ENCODE data around the gene ATP6V0D1.

The ATP6V0D1 gene

GRCh38 chr16:67460961-67461360 lies 20.0 kb downstream of the ATP6V0D1 start:
- no peak for DNase-seq

GRCh38 chr16:67460168-67460567 lies 20.8 kb downstream of the ATP6V0D1 start:
- no peak for DNase-seq

- no peak for DNase-seq
These were observed 21.2 kb downstream of the ATP6V0D1 start for GRCh38 chr16:67459861-67460150.

GRCh38 chr16:67459066-67459860 lies 21.7 kb downstream of the ATP6V0D1 start:
- DNase-seq: no peak

GRCh38 chr16:67458121-67458641 lies 22.8 kb downstream of the ATP6V0D1 start:
- DNase-seq: no peak

GRCh38 chr16:67457611-67458010 lies 23.3 kb downstream of the ATP6V0D1 start:
- DNase-seq: no peak

DNA sequence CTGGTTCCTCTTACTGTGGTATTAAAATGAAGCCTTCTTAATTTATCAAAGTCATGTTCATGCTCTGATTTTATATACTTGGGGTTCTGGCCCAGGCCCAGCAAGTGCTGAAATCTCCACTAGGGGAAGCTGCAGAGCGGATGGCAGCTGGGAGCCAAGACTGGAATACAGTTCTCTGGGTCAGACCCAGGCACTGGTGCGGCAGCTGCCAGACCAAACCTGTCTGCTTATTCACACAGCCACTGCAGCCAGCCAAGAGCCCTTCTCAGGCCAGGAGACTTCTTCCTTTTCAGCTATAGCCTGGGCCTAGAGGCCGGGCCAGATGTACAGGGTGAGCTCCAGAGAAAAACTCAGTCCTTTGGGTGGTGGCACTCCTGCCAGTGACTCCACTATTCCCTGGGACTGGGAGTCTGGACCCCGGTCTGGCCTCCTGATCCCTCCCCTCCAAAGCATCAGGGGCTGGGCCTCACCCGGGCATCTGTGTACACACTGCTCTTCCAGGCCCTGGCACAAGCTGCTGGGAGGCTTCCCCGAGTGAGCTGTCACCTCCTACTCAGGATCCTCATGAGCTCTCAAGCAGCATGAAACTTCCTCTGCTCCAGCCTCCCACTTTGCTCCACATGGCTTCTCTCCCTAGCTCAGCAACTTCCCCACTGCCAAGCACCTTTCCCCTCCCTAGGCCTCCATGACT lies 24.4 kb downstream of the ATP6V0D1 start:
- peak; percentile 16 for DNase-seq

- no peak for DNase-seq
These were observed 26.1 kb downstream of the ATP6V0D1 start for GRCh38 chr16:67454852-67455251.

DNA sequence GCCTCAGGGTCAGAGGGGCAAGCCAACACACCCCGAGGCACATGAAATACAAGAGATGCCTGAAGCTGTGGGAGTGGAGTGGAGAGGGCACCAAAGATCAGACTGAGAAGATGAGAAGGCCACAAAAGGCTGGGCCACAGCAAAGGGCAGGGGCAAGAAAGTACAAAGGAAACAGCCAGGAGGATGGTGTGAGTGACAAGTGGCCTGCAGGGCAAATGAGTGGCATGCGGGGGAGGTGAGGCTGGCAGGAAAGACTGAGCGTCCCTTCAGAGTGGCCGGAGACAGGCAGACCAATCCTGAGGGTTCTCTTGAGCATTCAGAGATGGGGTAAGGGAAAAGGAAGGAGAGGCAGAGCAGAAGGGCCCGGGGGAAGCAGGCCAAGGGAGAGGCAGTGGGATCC lies 26.9 kb downstream of the ATP6V0D1 start:
- DNase-seq: no peak

DNA sequence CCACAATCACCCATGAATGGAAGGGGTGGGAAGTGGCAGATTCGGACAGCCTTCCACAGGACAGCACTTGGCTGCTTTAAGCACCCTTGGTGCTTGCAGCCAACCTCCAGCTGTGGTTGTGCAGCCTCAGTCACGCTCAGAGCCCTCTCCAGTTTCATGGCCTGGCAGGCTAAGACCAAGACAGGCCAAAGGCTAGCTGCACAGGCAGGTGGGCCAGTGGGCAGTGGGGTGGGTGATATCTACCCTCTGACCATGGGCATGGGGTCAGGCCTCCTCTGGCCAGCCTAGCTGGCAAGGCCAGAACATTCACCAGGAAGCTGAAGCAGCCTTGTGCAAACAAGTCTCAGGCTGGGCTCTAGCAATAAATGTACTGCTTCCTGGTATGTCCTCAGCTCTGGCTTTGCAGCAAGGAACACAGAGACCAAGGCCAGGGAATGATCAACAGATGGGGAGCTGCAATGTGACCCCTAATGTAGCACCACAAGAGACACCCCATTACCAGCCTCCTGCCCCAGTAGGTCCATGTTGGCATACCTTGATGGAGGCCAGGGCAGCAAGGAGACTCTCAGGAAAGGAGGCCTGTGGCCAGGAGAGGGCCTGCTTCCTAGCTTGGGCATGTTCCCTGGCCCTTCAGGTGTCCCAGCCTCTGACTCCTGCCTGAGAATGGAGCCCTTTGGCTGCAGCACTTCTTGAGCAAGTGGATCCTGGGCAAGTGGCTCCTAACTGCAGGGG lies 29.1 kb downstream of the ATP6V0D1 start:
- DNase-seq: no peak

DNA sequence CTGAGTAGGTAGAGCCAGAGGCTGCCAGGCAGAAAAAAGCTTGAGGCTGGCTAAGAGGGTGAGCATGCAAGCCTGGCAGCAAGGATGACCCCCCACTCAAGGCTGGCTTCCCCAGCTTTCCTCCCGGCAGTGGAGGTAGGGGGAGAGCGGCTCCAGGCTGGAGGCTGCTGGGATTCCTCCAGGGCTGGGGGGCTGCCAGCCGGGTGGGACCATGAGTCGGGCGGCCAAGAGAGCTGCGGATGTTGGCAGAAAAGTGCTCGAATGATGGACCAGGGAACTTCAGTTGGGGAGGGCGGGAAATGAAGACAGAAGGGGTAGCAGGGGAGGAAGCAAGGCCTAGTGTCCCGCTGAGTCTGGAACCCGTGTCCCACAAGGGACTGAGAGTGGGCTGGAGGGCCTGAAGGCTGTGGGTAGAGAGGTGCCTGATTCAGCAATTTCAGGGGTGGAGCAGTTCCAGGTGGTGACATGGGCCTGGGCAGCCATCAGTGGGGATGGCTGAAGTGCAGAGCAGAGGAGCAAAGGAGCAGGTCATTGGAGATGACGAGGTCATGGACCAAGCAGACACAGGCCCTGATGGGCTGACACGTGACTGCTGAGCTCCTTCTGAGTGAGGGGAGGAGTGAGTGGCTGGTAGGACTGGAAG lies 29.8 kb downstream of the ATP6V0D1 start:
- no peak for DNase-seq

DNA sequence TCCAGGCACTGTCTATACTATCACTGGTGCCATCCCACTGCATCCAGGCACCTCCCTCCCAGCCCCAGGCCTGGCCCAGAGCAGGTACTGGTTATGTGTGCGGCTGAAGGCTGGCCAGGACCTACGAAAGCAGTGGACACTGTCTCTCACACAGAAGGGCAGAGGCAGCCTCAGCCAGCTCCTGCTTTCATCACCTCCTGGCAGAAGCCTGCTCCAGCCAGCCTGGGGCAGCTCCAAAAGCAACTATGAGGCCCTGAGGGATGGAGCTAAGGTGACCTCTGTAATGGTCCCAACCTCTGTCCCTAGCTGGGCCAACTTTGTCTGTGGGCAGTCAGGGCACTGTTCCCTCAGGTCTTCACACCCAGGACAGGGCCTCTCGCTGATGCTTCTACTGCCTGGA lies 31.2 kb downstream of the ATP6V0D1 start:
- no peak for DNase-seq

GRCh38 chr16:67449336-67449735 lies 31.6 kb downstream of the ATP6V0D1 start:
- DNase-seq: no peak

DNA sequence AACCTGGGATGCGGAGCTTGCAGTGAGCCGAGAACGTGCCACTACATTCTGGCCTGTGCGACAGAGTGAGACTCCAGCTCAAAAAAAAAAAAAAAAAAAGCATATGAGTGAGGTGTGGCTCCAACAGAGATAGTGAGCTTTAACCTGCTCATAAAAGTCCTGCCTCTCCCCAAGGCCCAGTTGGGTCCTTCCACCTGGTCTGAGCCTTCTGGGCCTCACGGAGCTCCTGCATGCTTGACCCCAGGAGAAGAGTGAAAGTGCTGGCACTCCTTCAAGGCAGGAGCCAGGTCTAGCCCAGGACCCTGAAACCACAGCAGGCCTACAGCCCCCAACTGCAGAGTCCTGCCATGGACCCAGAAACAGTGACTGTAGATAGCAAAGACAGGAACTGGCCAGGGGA lies 32.4 kb downstream of the ATP6V0D1 start:
- DNase-seq: no peak

DNA sequence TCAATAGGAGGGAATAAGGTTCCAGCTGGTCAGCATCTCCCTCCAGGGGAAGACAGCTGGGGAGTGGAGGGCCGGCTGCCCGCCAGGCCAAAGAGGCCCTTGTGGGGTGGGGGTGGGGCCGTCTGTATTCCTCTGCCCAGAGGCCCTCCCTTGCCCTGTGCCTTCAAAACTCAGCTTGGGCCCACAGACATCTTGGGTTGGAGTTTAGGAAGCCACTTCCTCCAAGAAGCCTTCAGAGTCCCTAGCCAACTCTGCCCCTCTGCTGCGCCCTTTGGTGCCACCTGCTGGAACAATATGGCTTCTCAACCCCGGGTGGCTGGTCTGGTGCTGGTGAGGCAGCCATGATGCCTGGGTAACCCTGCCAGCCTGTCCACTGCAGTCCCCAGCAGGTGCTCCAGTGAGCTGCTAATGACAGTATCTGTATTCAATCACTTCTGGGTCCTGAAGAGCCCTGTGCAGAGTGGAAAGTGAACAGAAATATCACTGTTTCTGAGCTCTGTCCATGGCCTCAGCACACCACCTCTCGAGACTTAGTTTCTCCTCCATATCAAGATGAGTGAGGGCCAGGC lies 33.4 kb downstream of the ATP6V0D1 start:
- no peak for DNase-seq

DNA sequence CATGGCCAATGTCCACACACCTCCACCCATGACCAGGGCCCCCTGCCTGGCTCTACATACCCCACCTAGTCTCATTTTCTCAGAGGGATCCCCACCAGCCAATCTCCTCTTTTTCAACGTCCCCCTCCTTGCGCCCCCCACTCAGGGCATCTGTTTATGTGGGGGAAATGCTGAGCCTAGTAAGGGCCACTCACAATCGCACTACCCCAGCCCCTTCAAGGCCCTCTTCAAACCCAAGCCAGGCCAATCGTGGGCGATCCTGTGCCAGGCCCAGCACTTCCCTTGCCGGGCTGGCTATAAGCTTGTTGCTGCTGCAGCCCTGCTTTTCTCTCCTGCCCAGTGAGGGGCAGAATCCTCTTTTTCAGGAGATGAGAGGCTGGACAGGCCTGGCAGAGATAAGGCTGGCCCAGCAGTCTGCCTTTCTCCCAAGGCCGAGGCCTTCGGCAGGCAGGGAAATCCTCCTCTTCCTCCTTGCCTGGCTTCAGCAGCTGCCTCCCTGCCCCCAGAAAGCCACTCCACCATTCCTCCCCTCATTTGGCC lies 33.9 kb downstream of the ATP6V0D1 start:
- no peak for DNase-seq

DNA sequence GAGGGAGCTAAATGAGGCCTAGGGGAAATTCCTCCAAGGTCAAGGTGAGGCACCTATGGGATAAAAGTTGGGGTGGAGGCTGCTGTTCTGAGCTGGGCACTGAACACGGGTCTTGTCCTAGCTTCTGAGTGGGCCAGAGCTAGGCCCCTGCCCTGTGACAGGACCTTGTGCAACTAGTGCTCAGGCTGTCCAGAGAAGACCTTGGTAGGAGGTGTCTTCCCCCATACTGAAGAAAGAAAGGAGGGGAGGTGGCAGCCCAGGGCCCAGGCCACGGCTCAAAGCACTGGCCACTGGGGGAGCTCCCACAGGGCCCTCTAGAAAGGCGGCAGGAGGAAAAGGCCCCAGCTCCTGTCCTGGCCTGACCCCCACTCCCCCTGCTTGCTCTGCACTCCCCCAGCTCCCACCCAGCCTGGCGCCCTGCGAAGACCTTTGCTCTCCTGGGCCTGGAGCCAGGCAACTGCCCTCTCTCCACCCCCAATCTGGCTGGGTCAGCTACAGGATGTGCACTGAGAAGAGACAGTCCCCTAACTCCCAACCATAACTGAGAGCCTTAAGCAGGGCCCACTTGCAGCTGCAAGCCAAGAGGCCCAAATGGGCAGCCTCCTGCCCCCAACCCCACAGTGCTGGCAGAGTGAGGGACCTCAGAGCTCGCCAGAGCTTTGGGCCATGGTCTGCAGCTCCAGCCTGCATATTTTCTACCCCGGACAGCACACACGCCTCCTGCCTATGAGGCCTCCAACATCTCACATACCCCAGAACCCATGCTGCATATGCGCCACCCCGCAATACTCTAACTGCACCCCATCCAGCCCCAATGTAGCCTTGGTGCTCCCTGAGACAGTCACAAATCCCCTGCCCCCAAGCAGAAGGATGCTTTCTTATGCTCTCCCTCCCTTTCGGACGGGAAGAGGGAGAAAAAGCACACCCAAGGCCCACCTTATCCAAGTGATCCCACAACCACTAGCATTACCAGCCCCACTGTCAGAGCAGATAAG lies 34.7 kb downstream of the ATP6V0D1 start:
- DNase-seq: no peak

DNA sequence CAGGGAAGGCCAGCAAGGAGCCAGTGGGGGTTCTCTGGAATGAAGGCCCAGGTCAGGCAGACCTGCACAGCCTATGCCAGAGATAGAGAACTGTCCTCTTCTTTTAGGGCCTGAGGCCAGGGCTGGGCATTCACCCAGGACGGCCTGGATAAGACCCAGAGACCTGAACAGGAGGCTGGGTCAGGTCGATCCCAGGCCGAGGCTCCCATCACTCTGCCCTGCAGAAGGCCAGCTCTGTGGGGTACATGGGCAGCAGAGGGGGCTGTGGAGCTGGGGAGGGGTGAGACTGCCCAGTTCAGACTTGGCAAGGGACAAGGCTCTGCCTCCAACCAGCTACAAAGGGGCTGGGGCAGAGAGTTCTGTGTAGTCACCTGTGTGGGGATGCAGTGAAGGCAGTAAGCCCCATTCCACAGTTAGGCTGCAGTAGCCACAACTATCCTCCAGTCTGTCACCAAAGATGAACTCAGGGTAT lies 35.5 kb downstream of the ATP6V0D1 start:
- no peak for DNase-seq

- DNase-seq: no peak
These were observed 35.9 kb downstream of the ATP6V0D1 start for GRCh38 chr16:67445126-67445426.

- no peak for DNase-seq
These were observed 36.5 kb downstream of the ATP6V0D1 start for GRCh38 chr16:67444259-67445125.

Data from NCI-H1694 (cell line).